Superior temporal gyrus (tissue), 1 donor: ENCODE results near the gene KAT2B.

Source experiments
- DNase-seq: peaks from one replicate; pipeline ENCODE4 v3.0.0-alpha.2; 2016; ENCODE audit errors: extremely low spot score

Gene KAT2B

GRCh38 chr3:20142517-20142916 is 102.3 kb downstream of the KAT2B start:
- DNase-seq, result no peak

- DNase-seq, result no peak
Observed at GRCh38 chr3:20143519-20143918, 103.3 kb downstream of the KAT2B start.

GRCh38 chr3:20145874-20146273 is 105.6 kb downstream of the KAT2B start:
- DNase-seq, result no peak

- DNase-seq, result no peak
Observed at GRCh38 chr3:20146301-20146700, 106.1 kb downstream of the KAT2B start.

- DNase-seq, result no peak
Observed at GRCh38 chr3:20147361-20147760, 107.1 kb downstream of the KAT2B start.

GRCh38 chr3:20148466-20148865 is 108.2 kb downstream of the KAT2B start:
- DNase-seq, result no peak

- DNase-seq, result no peak
Observed at GRCh38 chr3:20154078-20154477, 113.8 kb downstream of the KAT2B start.

- DNase-seq, result no peak
Observed at GRCh38 chr3:20154928-20155327, 114.7 kb downstream of the KAT2B start.

- DNase-seq, result no peak
Observed at GRCh38 chr3:20160230-20160629, 120.0 kb downstream of the KAT2B start.

- DNase-seq, result no peak
Observed at GRCh38 chr3:20161714-20162113, 121.5 kb downstream of the KAT2B start.

GRCh38 chr3:20173844-20174410 is 133.7 kb downstream of the KAT2B start:
- no peak for DNase-seq

- no peak for DNase-seq
Observed at GRCh38 chr3:20181276-20181675, 141.0 kb downstream of the KAT2B start.

- no peak for DNase-seq
Observed at GRCh38 chr3:20182206-20182605, 142.0 kb downstream of the KAT2B start.

GRCh38 chr3:20185331-20185678 is 145.1 kb downstream of the KAT2B start:
- no peak for DNase-seq

GRCh38 chr3:20185679-20186599 is 145.7 kb downstream of the KAT2B start, which contains the start of gene SGO1:
TSS of gene SGO1 (minus strand) at chr3:20186206. CDS start at chr3:20184027, 2,179 bp downstream.
- peak; percentile 99 for DNase-seq

GRCh38 chr3:20186600-20187004 is 146.4 kb downstream of the KAT2B start:
- DNase-seq, result no peak

GRCh38 chr3:20190991-20191390 is 150.7 kb downstream of the KAT2B start:
- no peak for DNase-seq

- DNase-seq, result no peak
Observed at GRCh38 chr3:20194793-20195460, 154.7 kb downstream of the KAT2B start.

- no peak for DNase-seq
Observed at GRCh38 chr3:20197775-20198174, 157.5 kb downstream of the KAT2B start.

GRCh38 chr3:20201143-20201542 is 160.9 kb downstream of the KAT2B start:
- no peak for DNase-seq
